8988T (cell line): Measurements from ENCODE around the gene LRRC14B.
A peak's percentile ranks its signal among the peaks of the same experiment; 100 is the strongest.
"Not testable (repeated sequence)": the region's sequence is repeated elsewhere in the genome, so short reads cannot be mapped to it uniquely, and the experiment has no call there.

ENCODE experiments used
- DNase-seq: peaks from one replicate; pipeline ENCODE4 v3.0.0; 2011

The LRRC14B gene

DNA sequence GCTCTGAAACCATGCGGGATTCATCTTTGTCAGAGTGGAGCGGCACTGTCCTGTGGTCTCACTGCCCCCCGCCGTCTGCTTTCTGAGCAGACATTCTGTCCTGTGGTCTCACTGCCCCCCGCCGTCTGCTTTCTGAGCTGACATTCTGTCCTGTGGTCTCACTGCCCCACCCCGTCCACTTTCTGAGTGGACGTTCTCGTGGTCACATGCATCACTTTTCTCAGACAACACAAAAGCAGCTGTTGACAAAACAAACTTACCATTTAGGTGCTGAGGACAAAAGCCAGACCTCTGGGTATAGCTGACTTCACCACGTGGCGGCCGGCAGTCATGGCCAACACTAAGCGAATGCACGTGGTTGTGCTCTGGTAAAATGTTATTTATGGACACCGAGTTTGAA, 2.8 kb downstream of the LRRC14B start:
- DNase-seq, result peak; percentile 32

- peak; percentile 45 for DNase-seq
Measured at GRCh38 chr5:194603-195209, 3.4 kb downstream of the LRRC14B start.

DNA sequence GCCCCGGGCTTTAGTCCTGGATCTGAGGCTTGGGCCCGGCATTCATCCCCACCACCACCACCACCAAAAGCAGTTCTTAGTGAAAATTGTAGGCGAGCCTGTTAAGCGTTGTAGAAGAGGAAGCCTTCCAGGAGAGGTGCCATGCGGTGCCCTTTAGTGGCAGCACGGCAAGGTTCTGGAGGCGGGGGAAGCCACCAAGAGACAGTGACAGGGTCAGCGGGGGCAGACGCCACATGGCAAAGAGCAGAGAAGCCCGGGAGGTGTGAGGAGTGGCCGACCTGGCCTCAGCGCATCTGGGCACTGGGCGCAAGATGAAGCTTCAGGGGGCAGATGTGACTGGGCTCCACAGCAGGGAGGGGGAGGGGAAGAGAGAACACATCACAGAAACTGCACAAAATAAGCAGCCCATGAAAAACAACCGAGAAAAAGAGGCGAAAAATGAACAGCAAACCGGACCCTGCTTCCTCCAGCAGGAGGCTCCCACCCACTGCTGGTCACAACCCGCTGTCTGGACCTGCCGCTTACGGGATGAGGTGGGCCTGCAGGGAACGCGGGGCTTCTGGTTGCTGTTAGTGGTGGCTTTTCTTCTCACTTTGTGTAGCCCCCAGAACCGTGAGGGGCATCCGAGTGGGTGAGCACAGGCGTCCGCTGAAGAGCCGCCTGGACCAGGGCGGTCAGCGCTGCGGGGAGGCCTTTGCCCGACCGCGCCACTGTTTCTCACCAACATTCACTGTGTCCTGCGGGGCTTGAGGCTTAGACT, 4.3 kb downstream of the LRRC14B start:
- DNase-seq, result peak; percentile 89

GRCh38 chr5:196350-196749, 5.1 kb downstream of the LRRC14B start:
- DNase-seq, result peak; percentile 37

DNA sequence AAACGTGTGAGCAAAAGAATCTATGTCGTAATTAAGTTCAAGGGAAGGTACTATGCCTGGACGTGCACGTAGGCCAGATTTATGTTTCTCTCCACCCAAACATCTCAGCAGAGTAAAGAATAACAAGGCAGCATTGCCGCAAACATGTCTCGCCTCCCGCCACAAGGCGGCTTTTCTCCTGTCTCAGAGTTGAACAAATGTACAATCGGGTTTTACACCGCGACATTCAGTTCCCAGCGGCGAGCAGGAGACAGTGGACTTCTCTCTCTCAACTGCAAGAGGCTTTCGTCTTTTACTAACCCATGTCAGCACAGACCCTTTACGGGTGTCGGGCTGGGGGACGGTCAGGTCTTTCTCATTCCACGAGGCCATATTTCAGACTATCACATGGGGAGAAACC, 5.7 kb downstream of the LRRC14B start:
- DNase-seq, result not testable (repeated sequence)

GRCh38 chr5:197892-198489, 6.7 kb downstream of the LRRC14B start:
- peak; percentile 48 for DNase-seq

DNA sequence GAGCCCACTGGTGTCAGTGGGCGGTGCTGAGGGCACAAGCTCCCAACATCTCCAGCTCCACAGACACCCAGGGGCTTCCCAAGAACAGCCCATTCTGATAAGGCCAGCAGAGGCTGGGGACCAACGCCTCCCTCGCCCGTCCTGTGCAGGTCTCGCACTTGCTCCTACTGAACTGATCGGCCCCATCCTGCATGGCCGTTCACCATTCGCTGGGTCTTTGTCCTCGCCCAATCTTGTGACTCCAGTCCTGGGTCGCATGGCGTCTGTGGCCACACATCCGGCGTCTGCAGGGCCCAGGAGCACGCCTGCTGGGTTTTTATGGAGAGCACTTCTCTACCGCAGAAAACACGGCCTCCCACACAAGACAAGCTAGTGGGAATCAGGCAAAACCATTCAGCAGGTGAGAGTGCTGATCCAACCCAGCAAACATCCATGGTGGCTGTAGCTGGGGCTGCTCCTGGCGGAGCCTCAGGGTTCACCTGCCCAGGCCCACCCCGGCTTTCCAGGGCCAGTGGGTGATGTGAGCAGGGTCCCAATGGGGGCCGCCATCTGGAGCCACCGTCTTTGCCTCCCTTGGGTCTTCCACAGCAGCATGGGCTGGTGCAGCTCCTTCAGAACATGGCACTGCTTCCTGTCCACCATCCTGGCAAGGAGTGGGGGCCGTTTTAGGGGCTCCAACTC, 7.4 kb downstream of the LRRC14B start:
- DNase-seq, result no peak

DNA sequence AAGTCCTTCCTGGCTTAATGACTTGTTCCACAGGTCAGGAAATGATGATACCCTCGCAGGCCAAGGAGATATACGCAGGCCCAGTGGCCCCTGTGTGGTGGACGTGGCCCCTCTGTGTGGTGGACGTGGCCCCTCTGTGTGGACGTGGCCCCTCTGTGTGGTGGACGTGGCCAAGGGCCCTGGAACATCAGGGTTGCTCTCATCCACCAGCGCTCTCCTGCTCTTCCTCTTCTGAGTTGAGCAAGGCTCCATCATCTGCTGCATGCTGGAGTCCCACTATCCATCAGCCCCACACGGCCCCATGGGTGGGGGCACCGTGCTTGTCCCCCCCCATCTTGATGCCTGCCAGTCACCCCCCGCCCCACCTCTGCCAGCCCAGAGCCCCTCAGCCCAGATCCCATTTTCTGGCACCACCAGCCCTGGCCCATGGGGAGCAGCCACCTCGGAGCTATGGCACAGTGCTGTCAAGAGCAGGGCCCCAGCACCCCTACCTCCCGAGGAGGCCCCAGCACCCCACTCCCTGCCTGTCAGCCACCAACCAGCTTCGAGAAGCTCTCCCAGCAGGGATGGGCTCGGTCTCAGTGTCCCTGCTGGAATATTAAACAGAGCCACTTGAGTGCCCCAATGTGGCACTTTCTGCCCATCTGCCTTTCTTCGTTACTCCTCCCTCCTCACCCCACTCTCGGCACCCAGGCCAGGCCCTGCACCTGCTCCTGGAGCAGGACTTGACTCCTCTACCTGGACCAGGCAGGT, 8.1 kb downstream of the LRRC14B start:
- DNase-seq, result no peak

DNA sequence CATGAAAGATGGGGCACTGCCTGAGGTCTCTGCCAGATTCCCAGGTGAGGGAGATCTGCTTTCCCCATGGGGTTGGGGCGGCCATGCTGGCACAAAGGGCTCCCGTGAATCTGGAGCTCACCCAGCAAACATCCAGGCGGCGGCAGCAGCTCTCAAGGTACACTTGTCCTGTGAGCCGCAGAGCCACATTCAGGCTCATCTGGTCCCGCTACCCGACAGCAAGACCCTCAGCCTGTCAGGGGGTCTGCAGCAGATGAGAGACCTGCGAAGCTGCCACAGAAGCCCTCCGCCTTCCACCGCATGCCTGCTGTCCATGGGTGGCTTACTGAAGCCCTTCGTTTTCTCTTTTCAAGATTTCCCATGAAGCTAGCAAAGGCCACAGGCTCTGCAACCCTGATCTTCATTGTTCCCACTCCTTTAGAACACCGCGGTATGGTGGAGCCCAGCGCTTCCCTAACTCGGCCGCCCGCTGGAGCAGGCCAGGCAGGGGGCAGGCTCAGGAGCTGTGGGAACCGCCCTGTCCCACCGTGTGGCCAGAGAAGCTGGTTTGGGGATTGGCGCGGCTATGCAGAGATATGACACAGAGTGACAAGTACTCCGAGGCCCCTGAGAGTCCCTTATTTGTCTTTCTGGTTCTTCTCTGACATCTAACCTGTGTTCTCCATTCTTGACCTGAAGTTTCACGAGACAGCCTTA, 8.8 kb downstream of the LRRC14B start:
- no peak for DNase-seq

DNA sequence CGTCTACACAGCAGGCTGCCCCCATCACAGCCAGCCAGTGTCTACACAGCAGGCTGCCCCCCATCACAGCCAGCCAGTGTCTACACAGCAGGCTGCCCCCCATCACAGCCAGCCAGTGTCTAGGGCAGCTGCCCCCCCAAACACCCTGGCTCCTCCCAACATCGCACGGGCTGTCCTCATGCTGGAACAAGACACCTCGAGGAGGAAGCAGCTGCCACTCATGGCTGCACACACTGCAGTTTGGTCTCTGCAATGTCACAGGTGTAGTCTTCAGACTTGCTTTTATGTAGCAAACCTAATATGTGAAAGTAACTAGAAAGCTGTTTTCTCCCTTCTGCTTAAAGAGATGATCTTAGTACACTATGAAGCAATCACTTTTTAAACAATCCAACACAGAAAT, 9.7 kb downstream of the LRRC14B start:
- DNase-seq, result peak; percentile 21

DNA sequence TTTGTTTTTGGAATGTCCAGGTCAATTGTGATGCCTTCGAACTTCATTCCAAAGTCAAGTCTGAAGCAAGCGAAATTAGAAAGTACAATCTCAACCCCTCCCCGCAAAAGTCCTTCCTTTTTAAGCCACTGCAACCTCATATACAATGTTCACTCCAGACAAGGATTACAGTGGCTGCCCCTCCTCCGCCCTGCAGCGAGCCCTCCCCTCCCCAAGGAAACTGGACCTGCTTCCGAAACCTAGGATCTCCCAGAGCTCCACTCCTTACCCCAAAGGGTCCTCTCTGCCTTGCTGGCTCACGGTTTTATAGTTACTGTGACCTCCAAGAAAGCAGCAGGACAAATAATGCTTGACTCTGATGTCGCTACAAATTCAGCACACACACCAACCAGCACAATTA, 10.4 kb downstream of the LRRC14B start:
- DNase-seq, result peak; percentile 10

DNA sequence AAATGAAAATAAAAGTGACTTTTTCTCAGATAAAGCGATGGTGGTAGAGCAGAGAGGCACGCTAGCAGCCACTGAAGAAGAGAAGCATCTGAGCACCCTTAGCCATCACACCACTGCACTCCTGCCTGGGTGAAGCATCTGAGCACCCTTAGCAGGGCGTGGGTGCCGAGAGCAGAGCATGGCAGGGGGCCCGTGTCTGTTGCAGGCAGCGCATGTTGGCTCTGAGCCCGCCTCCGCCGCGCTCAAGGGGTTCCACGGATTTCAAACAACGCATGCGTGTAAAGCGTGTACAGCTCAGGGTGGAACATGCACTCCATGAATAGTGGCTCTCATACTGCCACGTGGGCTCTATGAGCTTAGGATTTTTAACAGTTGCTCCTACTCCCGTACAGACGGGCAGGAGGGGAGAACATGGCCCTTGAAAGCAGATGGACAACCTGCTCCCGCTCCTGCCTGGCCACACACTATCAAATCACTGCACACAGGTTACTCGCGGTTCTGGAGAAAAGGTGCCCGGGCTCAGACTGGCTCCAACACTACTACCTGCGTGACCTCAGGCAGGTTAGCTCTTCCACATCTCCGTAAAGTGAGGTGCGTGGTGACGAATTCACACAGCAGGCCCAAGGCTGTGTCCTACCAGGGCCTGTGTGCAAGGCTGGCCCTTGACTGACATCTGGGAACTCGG, 12.1 kb downstream of the LRRC14B start:
- no peak for DNase-seq

DNA sequence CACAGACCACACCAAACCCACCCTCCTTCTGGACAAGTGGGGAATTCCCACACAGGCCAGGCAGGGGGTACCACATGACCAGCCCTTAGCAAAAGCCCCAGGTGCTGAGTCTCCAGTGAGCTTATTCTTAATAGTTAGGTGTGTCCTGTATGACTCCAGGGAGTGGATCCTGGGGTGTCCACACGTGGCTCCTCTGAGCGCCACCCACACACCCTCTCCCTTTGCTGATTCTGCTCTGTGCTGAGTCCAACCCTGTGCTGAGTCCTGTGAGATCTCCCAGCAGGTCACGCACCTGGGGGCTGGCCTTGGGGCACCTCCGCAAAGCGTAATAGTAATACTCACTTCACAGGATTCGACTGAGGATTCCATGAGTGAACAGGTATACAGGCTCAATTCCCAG, 12.7 kb downstream of the LRRC14B start:
- DNase-seq, result no peak

DNA sequence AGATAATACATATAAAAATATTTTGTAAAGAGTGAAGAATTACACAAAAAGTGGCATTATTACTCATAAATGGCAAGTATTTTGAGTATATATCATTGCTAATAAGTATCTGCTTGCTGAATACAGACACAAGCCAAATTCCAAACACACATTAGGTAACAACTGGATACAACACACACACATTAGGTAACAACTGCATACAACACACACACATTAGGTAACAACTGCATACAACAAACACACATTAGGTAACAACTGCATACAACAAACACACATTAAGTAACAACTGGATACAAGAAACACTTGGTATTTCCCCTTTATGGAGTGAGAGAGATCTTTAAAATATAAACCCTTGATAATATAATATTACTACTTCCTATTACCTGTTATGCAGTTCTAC, 13.2 kb downstream of the LRRC14B start:
- no peak for DNase-seq

DNA sequence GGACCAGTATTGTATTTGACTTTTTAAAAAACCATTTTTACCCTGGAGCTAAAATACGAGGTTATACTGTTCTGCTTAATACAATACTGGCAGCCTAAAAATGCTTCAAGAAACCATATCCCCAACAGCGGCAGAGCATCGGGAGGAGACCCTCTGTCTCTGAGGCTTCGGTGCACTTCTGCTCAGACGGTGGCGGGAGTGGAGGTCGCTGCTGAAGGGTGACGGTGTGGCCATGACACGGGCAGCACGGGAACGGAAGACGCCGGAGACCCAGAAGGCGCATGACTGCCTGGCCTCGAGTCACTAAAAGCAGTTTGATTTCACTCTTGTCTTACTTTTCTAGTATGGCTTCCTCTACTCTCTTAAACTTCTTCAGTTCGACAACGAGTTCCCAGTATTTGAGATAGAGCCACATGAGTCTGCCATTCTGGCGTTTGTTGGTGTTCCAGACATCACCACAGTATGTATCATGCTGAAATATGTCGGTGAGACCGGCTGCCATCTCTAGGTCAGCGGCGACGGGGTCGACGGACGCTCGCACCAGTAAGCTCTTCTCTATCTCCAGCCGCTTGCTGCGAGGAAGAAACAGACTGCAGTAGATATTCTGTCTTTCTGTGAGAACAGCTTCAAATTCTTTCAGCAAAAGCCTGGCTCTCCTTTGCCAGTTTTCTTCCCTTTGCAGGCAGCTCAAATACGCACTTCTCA, 13.8 kb downstream of the LRRC14B start:
- no peak for DNase-seq

DNA sequence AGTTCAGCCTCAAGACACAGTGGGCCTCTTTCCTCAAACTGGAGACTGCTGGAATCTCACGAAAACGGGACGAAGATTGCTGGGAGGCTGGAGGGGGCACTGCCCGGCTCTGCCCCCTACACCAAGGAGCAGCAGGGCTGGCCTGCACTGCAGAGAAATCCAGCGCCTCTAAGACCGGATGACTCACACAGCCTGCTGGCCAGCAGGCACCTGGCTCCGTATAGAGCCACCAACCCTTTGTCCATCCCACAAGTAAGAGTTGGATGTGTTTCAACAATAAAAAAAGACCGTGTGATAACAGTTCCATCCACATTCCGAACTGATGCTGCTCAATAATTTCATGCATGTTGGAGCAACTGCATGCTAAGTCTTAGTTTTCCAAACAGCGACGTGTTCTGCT, 15.1 kb downstream of the LRRC14B start:
- DNase-seq, result peak; percentile 15

GRCh38 chr5:206927-207536, 15.7 kb downstream of the LRRC14B start:
- no peak for DNase-seq

GRCh38 chr5:207599-207998, 16.3 kb downstream of the LRRC14B start:
- DNase-seq, result no peak

GRCh38 chr5:208449-209114, 17.3 kb downstream of the LRRC14B start:
- no peak for DNase-seq

DNA sequence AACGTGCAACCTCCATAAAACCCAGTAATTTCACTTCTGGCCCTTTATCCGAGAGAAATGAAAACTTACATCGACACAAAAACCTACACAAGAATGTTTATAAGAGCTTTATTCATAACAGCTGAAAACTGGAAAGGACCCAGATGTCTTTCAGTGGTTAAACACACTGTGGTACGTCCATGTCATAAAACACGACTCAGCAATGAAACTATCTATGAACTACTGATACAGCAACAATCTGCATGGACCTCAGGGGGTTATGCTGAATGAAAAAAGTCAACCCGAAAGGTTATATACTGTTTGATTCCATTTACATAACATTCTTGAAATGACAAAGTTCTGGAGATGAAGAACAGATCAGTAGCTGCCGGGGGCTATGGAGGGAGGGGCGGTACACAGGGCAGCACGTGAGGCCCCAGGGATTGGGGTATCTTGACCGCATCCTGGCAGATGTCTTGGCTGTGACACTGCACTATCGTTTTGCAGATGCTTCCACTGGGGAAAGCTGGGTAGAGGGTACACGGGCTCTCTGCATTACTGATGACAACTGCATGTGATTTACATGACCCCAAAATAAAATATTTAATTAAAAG, 22.6 kb downstream of the LRRC14B start:
- no peak for DNase-seq
